KOPT-K1 (cell line): ENCODE results near the gene PSMB2.

Experiments
- H3K27ac ChIP-seq: fragments of 200-600 bp; sonication (generic); 2 replicates; pipeline ENCODE4 v1.5.1; 2016; ENCODE audit warnings: antibody characterized with exemption, mild to moderate bottlenecking, low read depth, low read length; ENCODE audit not compliant: poor library complexity, severe bottlenecking
- H3K36me3 ChIP-seq: fragments of 200-600 bp; sonication (generic); 2 replicates; pipeline ENCODE4 v1.5.1; 2017; ENCODE audit warnings: antibody characterized with exemption, mild to moderate bottlenecking, low read length, moderate library complexity; ENCODE audit not compliant: insufficient read depth
- H3K9me3 ChIP-seq: fragments of 200-600 bp; sonication (generic); 2 replicates; pipeline ENCODE4 v1.5.1; 2017; ENCODE audit warnings: antibody characterized with exemption, low read length, mild to moderate bottlenecking; ENCODE audit not compliant: insufficient read depth, poor library complexity, severe bottlenecking

Gene PSMB2

GRCh38 chr1:35553851-35554250 lies 87.5 kb downstream of the PSMB2 start:
- peaks cover 48% of the 10 kb centered on the region for H3K36me3 ChIP-seq
- H3K9me3 ChIP-seq = no peaks in the 10 kb centered on the region
- H3K27ac ChIP-seq = no peak overlapping the region
